ENCODE results near the gene LILRB3. TPM values are rescaled to one million over a fixed set of nuclear protein-coding genes. Genes with fewer than 3 reads are reported as not detected.
"Not testable (repeated sequence)": the region's sequence is repeated elsewhere in the genome, so short reads cannot be mapped to it uniquely, and the experiment has no call there.

LILRB3 gene
- total and polyA plus RNA-seq, 4 donors: 23.0 to 282 (median 57.2) TPM

DNA sequence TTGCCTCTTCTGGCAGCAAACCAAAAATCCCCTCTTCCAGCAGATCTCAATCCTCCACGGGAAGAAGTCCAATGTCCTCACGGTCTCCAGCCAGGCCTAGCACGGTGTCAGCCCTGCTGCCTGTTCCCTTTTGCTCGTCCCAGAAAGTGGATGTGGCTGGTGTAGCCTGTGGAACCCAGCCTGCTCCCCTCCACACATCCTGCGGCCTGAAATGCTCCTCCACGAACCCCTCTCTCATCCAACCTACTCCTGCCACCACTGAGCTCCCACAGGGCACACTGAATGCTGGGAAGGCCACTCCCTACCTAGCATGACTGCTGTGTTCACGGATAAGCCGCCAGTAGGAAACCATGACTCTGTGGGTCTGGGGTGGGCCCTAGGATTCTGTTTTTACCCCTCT, 36.5 kb downstream of the LILRB3 start:
- 87 to 90% methylated on average over 8 of the region's 8 CpGs for WGBS, 2 donors
- H3K4me1 ChIP-seq (ENCODE audit: control insufficient read depth in 5 of 5, insufficient read depth in 5 of 5, low read length in 5 of 5): peaks cover 0 to 10% (median 4%) of the 10 kb centered on the region in 5 donors
- no peak overlapping the region for H3K27ac ChIP-seq (ENCODE audit: low read depth in 1 of 2, low read length in 1 of 2)
- no peaks in the 10 kb centered on the region for H3K27me3 ChIP-seq (ENCODE audit: control insufficient read depth in 3 of 3, insufficient read depth in 3 of 3, low read length in 2 of 3)
- no peak for DNase-seq
- TF ChIP-seq CTCF (IDR thresholded peaks at IDR 0.05; ENCODE audit: control extremely low read depth, extremely low read depth): no peak
- H3K9me3 ChIP-seq (ENCODE audit: control insufficient read depth in 4 of 4, insufficient read depth in 3 of 4, low read length in 3 of 4): no peaks in the 10 kb centered on the region
- no peak for ATAC-seq (ENCODE audit: insufficient read depth, low FRiP score)
- no peak overlapping the region for H3K9ac ChIP-seq (ENCODE audit: insufficient read depth in 1 of 2, low read length in 2 of 2)
- H3K4me3 ChIP-seq: no peak overlapping the region
- H3K36me3 ChIP-seq (ENCODE audit: control insufficient read depth in 4 of 4, insufficient read depth in 4 of 4, low read length in 4 of 4): peaks cover 0 to 16% (median 6%) of the 10 kb centered on the region in 4 donors

DNA sequence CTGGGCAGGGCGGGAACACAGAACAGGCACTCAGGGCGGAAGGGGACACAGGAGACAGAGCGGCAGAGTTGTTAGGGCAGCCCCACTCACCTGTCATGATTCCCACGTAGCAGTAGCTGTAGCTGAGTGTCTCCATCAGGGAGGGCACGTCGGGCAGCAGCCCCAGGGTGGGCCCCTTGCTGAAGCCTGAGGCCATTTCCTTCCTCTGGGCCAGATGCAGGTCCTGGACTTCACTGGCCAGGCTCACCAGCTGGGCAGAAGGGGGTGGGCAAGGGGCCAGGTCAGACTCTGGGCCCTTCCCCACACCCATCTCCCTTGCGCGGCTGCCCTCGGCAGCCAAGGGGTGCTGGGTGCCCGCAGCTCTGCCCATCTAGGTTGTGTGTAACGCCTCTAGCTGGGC, 39.4 kb downstream of the LILRB3 start:
- H3K36me3 ChIP-seq (ENCODE audit: control insufficient read depth in 4 of 4, insufficient read depth in 4 of 4, low read length in 4 of 4): peaks cover 0 to 19% (median 16%) of the 10 kb centered on the region in 4 donors
- H3K4me1 ChIP-seq (ENCODE audit: control insufficient read depth in 5 of 5, insufficient read depth in 5 of 5, low read length in 5 of 5): peaks cover 0 to 6% (median under 1%) of the 10 kb centered on the region in 5 donors
- no peak overlapping the region for H3K4me3 ChIP-seq
- TF ChIP-seq CTCF (IDR thresholded peaks at IDR 0.05; ENCODE audit: control extremely low read depth, extremely low read depth): no peak
- H3K27me3 ChIP-seq (ENCODE audit: control insufficient read depth in 3 of 3, insufficient read depth in 3 of 3, low read length in 2 of 3): no peaks in the 10 kb centered on the region
- no peak for ATAC-seq (ENCODE audit: insufficient read depth, low FRiP score)
- H3K9me3 ChIP-seq (ENCODE audit: control insufficient read depth in 4 of 4, insufficient read depth in 3 of 4, low read length in 3 of 4): no peaks in the 10 kb centered on the region
- no peak for DNase-seq
- WGBS, 2 donors: 71 to 92% methylated on average over 8 to 11 of the region's 11 CpGs
- no peak overlapping the region for H3K9ac ChIP-seq (ENCODE audit: insufficient read depth in 1 of 2, low read length in 2 of 2)
- no peak overlapping the region for H3K27ac ChIP-seq (ENCODE audit: low read depth in 1 of 2, low read length in 1 of 2)

- not testable (repeated sequence) for H3K9ac ChIP-seq (ENCODE audit: insufficient read depth in 1 of 2, low read length in 2 of 2); H3K27me3 ChIP-seq (ENCODE audit: control insufficient read depth in 3 of 3, insufficient read depth in 3 of 3, low read length in 2 of 3); DNase-seq; H3K27ac ChIP-seq (ENCODE audit: low read depth in 1 of 2, low read length in 1 of 2); H3K4me3 ChIP-seq; ATAC-seq (ENCODE audit: insufficient read depth, low FRiP score); H3K9me3 ChIP-seq (ENCODE audit: control insufficient read depth in 4 of 4, insufficient read depth in 3 of 4, low read length in 3 of 4); H3K4me1 ChIP-seq (ENCODE audit: control insufficient read depth in 5 of 5, insufficient read depth in 5 of 5, low read length in 5 of 5)
- 77 to 87% methylated on average over 3 of the region's 3 CpGs for WGBS, 2 donors
- H3K36me3 ChIP-seq (ENCODE audit: control insufficient read depth in 4 of 4, insufficient read depth in 4 of 4, low read length in 4 of 4): peaks cover 0 to 25% (median 13%) of the 10 kb centered on the region in 4 donors
Measured at GRCh38 chr19:54181894-54182293, 40.9 kb downstream of the LILRB3 start.

DNA sequence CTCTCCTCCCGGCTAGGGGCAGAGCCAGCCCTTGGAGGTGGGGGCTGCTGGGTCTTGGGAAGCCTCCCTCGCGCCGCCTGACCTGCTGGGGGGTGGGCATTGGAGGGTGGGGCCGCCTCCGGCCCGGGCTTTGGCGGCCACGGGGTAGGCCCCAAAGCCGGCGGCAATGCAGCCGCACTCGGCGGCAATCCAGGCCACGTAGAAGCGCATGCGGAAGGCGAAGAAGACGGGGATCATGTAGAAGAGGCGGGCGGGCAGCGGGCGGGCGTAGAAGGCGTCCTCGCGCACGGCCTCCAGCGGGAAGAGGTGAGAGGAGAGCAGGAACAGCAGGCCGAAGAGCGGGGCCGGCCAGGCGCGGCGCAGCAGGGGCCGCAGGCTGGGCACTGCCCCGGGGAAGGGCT, 42.1 kb downstream of the LILRB3 start:
- Histone ChIP-seq H3K9ac (ENCODE audit: insufficient read depth in 1 of 2, low read length in 2 of 2) (no peak overlapping the region), H3K27ac (ENCODE audit: low read depth in 1 of 2, low read length in 1 of 2) (no peak overlapping the region), H3K27me3 (ENCODE audit: control insufficient read depth in 3 of 3, insufficient read depth in 3 of 3, low read length in 2 of 3) (no peaks in the 10 kb centered on the region), H3K4me3 (no peak overlapping the region), H3K9me3 (ENCODE audit: control insufficient read depth in 4 of 4, insufficient read depth in 3 of 4, low read length in 3 of 4) (no peaks in the 10 kb centered on the region), H3K4me1 (ENCODE audit: control insufficient read depth in 5 of 5, insufficient read depth in 5 of 5, low read length in 5 of 5) (peaks cover 0 to 2% (median 0%) of the 10 kb centered on the region in 5 donors), H3K36me3 (ENCODE audit: control insufficient read depth in 4 of 4, insufficient read depth in 4 of 4, low read length in 4 of 4) (peaks cover 0 to 25% (median 10%) of the 10 kb centered on the region in 4 donors)
- TF ChIP-seq CTCF (IDR thresholded peaks at IDR 0.05; ENCODE audit: control extremely low read depth, extremely low read depth): no peak
- WGBS, 2 donors: 96 to 97% methylated on average over 37 of the region's 37 CpGs
- ATAC-seq (ENCODE audit: insufficient read depth, low FRiP score): no peak
- no peak for DNase-seq

Data from lung (tissue), 12 donors.